ENCODE measurements around the gene PCYT1B.

GRCh38 chrX:24673424-24673823, 26.3 kb upstream of the PCYT1B start:
- TF ChIP-seq CTCF (IDR thresholded peaks at IDR 0.05; ENCODE audit: low read depth, low read length) (no peak), EZH2phosphoT487 (IDR thresholded peaks at IDR 0.05; ENCODE audit: low read depth) (no peak)
